Ramos (cell line): ENCODE data around the gene FREM1.
"Not testable (repeated sequence)": the region's sequence is repeated elsewhere in the genome, so short reads cannot be mapped to it uniquely, and the experiment has no call there.

ENCODE experiments used
- in situ Hi-C: fragments of 300-500 bp; cut with MboI; formaldehyde crosslinking; loops from one replicate; pipeline ENCODE4 v1.14.3; 2022; ENCODE audit warnings: low sequenced_read_pairs; ENCODE audit not compliant: unreplicated experiment

The FREM1 gene

GRCh38 chr9:14909961-14910805 is at the start of gene FREM1:
TSS of gene FREM1 (minus strand) at chr9:14910428. CDS start at chr9:14868977, 41,451 bp downstream.
- in situ Hi-C loops: no loop called here

- in situ Hi-C loops: no loop called here
Measured at GRCh38 chr9:14958989-14959388, 48.8 kb upstream of the FREM1 start.

GRCh38 chr9:14957109-14957508 is 46.9 kb upstream of the FREM1 start:
- in situ Hi-C loops: no loop called here

GRCh38 chr9:14956208-14956607 is 46.0 kb upstream of the FREM1 start:
- in situ Hi-C loops: no loop called here

GRCh38 chr9:14945351-14945750 is 35.1 kb upstream of the FREM1 start:
- in situ Hi-C loops: no loop called here

GRCh38 chr9:14941501-14942405 is 31.5 kb upstream of the FREM1 start:
- in situ Hi-C loops: no loop called here

GRCh38 chr9:14939378-14939777 is 29.1 kb upstream of the FREM1 start:
- in situ Hi-C loops: no loop called here

GRCh38 chr9:14937216-14937615 is 27.0 kb upstream of the FREM1 start:
- in situ Hi-C loops: no loop called here

- in situ Hi-C loops: no loop called here
Measured at GRCh38 chr9:14936491-14936890, 26.3 kb upstream of the FREM1 start.

- in situ Hi-C loops: no loop called here
Measured at GRCh38 chr9:14935964-14936363, 25.7 kb upstream of the FREM1 start.

GRCh38 chr9:14935106-14935751 is 25.0 kb upstream of the FREM1 start:
- in situ Hi-C loops: no loop called here

- in situ Hi-C loops: no loop called here
Measured at GRCh38 chr9:14932641-14933040, 22.4 kb upstream of the FREM1 start.

GRCh38 chr9:14932231-14932630 is 22.0 kb upstream of the FREM1 start:
- in situ Hi-C loops: no loop called here

- in situ Hi-C loops: no loop called here
Measured at GRCh38 chr9:14926941-14927624, 16.9 kb upstream of the FREM1 start.

GRCh38 chr9:14924230-14925219 is 14.3 kb upstream of the FREM1 start:
- in situ Hi-C loops: no loop called here

GRCh38 chr9:14923701-14924100 is 13.5 kb upstream of the FREM1 start:
- in situ Hi-C loops: no loop called here

- in situ Hi-C loops: not testable (repeated sequence)
Measured at GRCh38 chr9:14920805-14921204, 10.6 kb upstream of the FREM1 start.

GRCh38 chr9:14913366-14913765 is 3.1 kb upstream of the FREM1 start:
- in situ Hi-C loops: no loop called here

- in situ Hi-C loops: no loop called here
Measured at GRCh38 chr9:14912859-14913258, 2.6 kb upstream of the FREM1 start.
